Neuronal stem cell (in vitro differentiated cells): ENCODE results near the gene DPP6.

Experiments
- DNase-seq: peaks from one replicate; pipeline ENCODE4 v3.0.0-alpha.2; 2013; ENCODE audit warnings: low spot score
- H2AFZ ChIP-seq: one replicate; pipeline ENCODE4 v1.6.1; 2013; ENCODE audit warnings: mild to moderate bottlenecking, low read length, inconsistent platforms
- H2AK5ac ChIP-seq: 2 replicates; pipeline ENCODE4 v1.6.1; 2013; ENCODE audit warnings: low read depth, mild to moderate bottlenecking, inconsistent platforms, low read length, moderate library complexity, mixed read lengths
- H2BK120ac ChIP-seq: 2 replicates; pipeline ENCODE4 v1.6.1; 2013; ENCODE audit warnings: low read depth, mild to moderate bottlenecking, inconsistent platforms, low read length, moderate library complexity, mixed read lengths
- H2BK12ac ChIP-seq: one replicate; pipeline ENCODE4 v1.6.1; 2013; ENCODE audit warnings: low read length, inconsistent platforms
- H2BK15ac ChIP-seq: 2 replicates; pipeline ENCODE4 v1.6.1; 2013; ENCODE audit warnings: mild to moderate bottlenecking, low read length, inconsistent platforms, mixed read lengths
- H2BK5ac ChIP-seq: one replicate; pipeline ENCODE4 v1.6.1; 2013; ENCODE audit warnings: inconsistent platforms, mild to moderate bottlenecking, low read length, moderate library complexity
- H3K14ac ChIP-seq: one replicate; pipeline ENCODE4 v1.6.1; 2013; ENCODE audit warnings: low read length, inconsistent platforms
- H3K18ac ChIP-seq: 2 replicates; pipeline ENCODE4 v1.6.1; 2013; ENCODE audit warnings: low read length, inconsistent platforms
- H3K23ac ChIP-seq: 2 replicates; pipeline ENCODE4 v1.6.1; 2013; ENCODE audit warnings: low read depth, mild to moderate bottlenecking, mixed read lengths, low read length, inconsistent platforms; ENCODE audit not compliant: poor library complexity
- H3K27ac ChIP-seq: replicated peaks from 3 replicates; pipeline ENCODE4 v1.5.1; 2013; ENCODE audit warnings: low read length, inconsistent platforms
- H3K27me3 ChIP-seq, 3 experiments: 2 replicates each; pipeline ENCODE4 v1.6.1; 2013; ENCODE audit warnings: low read length in 3 of 3, mild to moderate bottlenecking in 2 of 3, inconsistent platforms in 1 of 3, low read depth in 1 of 3, mixed read lengths in 1 of 3, moderate library complexity in 1 of 3; ENCODE audit not compliant: control insufficient read depth in 3 of 3, insufficient read depth in 3 of 3
- H3K36me3 ChIP-seq, 2 donors: replicated peaks in 1 of 2; 2 replicates each; pipeline ENCODE4 v1.6.1; 2013; ENCODE audit warnings: low read length in 2 of 2; ENCODE audit not compliant: control insufficient read depth in 2 of 2, insufficient read depth in 2 of 2
- H3K4ac ChIP-seq: 2 replicates; pipeline ENCODE4 v1.6.1; 2013; ENCODE audit warnings: inconsistent platforms, mild to moderate bottlenecking, low read length, moderate library complexity
- H3K4me1 ChIP-seq, 2 donors: 1 replicate in 1 of 2; 2 replicates in 1 of 2; pipeline ENCODE4 v1.6.1; 2013; ENCODE audit warnings: low read length in 2 of 2, low read depth in 1 of 2; ENCODE audit not compliant: control insufficient read depth in 2 of 2, insufficient read depth in 1 of 2
- H3K4me2 ChIP-seq: one replicate; pipeline ENCODE4 v1.6.1; 2013; ENCODE audit warnings: mild to moderate bottlenecking, low read length, inconsistent platforms; ENCODE audit not compliant: insufficient read depth, poor library complexity, severe bottlenecking
- H3K4me3 ChIP-seq, 2 donors: 2 replicates each; pipeline ENCODE4 v1.5.1; 2013; ENCODE audit warnings: low read length in 2 of 2, mild to moderate bottlenecking in 2 of 2, inconsistent platforms in 1 of 2, moderate library complexity in 1 of 2
- H3K79me1 ChIP-seq: one replicate; pipeline ENCODE4 v1.6.1; 2013; ENCODE audit warnings: low read depth, mild to moderate bottlenecking, inconsistent platforms, low read length, moderate library complexity
- H3K9ac ChIP-seq: one replicate; pipeline ENCODE4 v1.6.1; 2013; ENCODE audit warnings: mild to moderate bottlenecking, low read depth, low read length, inconsistent platforms; ENCODE audit not compliant: poor library complexity
- H3K9me3 ChIP-seq, 2 donors: replicated peaks in 1 of 2; 2 replicates each; pipeline versions ENCODE3 to v1.6.1; 2013; ENCODE audit warnings: low read length in 2 of 2, mild to moderate bottlenecking in 2 of 2, inconsistent platforms in 1 of 2, low read depth in 1 of 2, mixed read lengths in 1 of 2, moderate library complexity in 1 of 2; ENCODE audit not compliant: control insufficient read depth in 2 of 2, insufficient read depth in 1 of 2
- H4K8ac ChIP-seq: one replicate; pipeline ENCODE4 v1.6.1; 2013; ENCODE audit warnings: low read depth, mild to moderate bottlenecking, inconsistent platforms, low read length, moderate library complexity
- H4K91ac ChIP-seq: one replicate; pipeline ENCODE4 v1.6.1; 2013; ENCODE audit warnings: low read length, low read depth, mild to moderate bottlenecking, inconsistent platforms; ENCODE audit not compliant: poor library complexity
- WGBS, 2 donors: extraction: QIAGEN DNeasy Blood & Tissue Kit; methylation state at CpG; one replicate each; pipeline ENCODE4 v1.1.7; 2013; ENCODE audit warnings: missing lambda C conversion rate in 2 of 2, mixed read lengths in 1 of 2; ENCODE audit not compliant: insufficient read length in 2 of 2, insufficient replicate concordance in 1 of 2; ENCODE audit errors: extremely low coverage in 2 of 2; 5-methylcytosine and 5-hydroxymethylcytosine counted together

Gene DPP6

DNA sequence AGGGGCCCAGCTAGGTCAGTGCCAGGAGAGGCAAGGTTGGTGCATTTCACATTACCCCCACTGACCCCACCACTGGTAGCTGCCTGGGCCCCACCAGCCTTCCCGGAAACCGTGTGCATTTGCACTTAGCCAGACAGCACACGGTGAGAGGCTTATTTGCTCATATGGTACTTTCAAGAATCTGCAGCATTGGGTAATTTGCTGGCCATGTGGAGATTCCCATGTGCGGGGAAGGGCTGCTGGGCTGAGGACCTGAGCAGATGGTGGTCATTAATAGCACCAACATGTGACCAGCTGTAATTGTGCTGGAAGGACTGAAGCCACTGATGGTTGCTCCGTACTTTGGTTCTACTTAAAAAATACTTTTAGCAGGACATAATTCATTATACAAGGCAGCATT is 323.8 kb downstream of the DPP6 start:
- Histone ChIP-seq H3K27ac (no peak overlapping the region), H2BK5ac (no peak overlapping the region), H4K8ac (no peak overlapping the region), H2BK12ac (no peak overlapping the region), H2BK15ac (no peak overlapping the region), H4K91ac (no peak overlapping the region), H3K36me3 (no peaks in the 10 kb centered on the region), H3K14ac (no peak overlapping the region), H3K9me3 (no peaks in the 10 kb centered on the region), H3K9ac (no peak overlapping the region), H3K79me1 (no peaks in the 10 kb centered on the region), H3K4ac (no peak overlapping the region), H2AK5ac (no peak overlapping the region), H2AFZ (no peak overlapping the region), H3K4me3 (no peak overlapping the region), H3K4me2 (no peak overlapping the region), H3K23ac (no peak overlapping the region), H2BK120ac (no peak overlapping the region), H3K18ac (no peak overlapping the region), H3K27me3 (no peaks in the 10 kb centered on the region), H3K4me1 (peaks cover 0 to 4% of the 10 kb centered on the region in 2 donors)
- no peak for DNase-seq
- WGBS, 2 donors = no CpG with 5 or more reads among the region's 5 CpGs

- no CpG with 5 or more reads among the region's 3 CpGs for whole genome bisulfite sequencing, 2 donors
- Histone ChIP-seq H3K23ac (no peak overlapping the region), H3K4me3 (no peak overlapping the region), H3K4me2 (no peak overlapping the region), H3K18ac (no peak overlapping the region), H2AFZ (no peak overlapping the region), H3K9ac (no peak overlapping the region), H2AK5ac (no peak overlapping the region), H2BK120ac (no peak overlapping the region), H4K8ac (no peak overlapping the region), H3K4me1 (peaks cover 0 to 3% of the 10 kb centered on the region in 2 donors), H3K27me3 (no peaks in the 10 kb centered on the region), H3K4ac (no peak overlapping the region), H2BK5ac (no peak overlapping the region), H3K27ac (no peak overlapping the region), H3K36me3 (no peaks in the 10 kb centered on the region), H2BK12ac (no peak overlapping the region), H3K14ac (no peak overlapping the region), H3K79me1 (no peaks in the 10 kb centered on the region), H4K91ac (no peak overlapping the region), H2BK15ac (no peak overlapping the region), H3K9me3 (no peaks in the 10 kb centered on the region)
- no peak for DNase-seq
These were observed 328.6 kb downstream of the DPP6 start for GRCh38 chr7:154380771-154381170.

DNA sequence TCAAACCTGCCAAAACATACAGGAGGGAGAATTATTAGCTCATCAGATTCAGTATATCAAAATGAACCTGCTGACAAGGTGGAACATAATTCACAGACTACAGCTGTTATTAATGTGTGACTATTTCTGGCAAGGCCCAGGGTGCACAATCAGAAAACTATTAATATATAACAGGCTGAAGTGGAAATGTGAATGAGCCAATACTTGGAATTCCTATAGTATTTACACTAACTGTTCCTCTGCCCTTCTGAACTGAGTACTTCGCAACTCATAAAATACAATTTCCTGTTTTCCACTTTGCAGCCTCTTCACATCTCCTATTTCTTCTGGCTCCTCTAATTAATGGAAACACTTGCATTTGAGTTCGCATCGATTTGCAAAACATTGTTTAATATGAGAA is 330.8 kb downstream of the DPP6 start:
- Histone ChIP-seq H3K27me3 (no peaks in the 10 kb centered on the region), H2BK12ac (no peak overlapping the region), H3K23ac (no peak overlapping the region), H3K4me2 (no peak overlapping the region), H3K9ac (no peak overlapping the region), H3K14ac (no peak overlapping the region), H3K4me1 (no peaks in the 10 kb centered on the region), H3K36me3 (no peaks in the 10 kb centered on the region), H4K8ac (no peak overlapping the region), H3K4ac (no peak overlapping the region), H3K18ac (no peak overlapping the region), H2AFZ (no peak overlapping the region), H3K27ac (no peak overlapping the region), H2BK5ac (no peak overlapping the region), H4K91ac (no peak overlapping the region), H3K79me1 (no peaks in the 10 kb centered on the region), H3K4me3 (no peak overlapping the region), H2BK120ac (no peak overlapping the region), H2AK5ac (no peak overlapping the region), H3K9me3 (no peaks in the 10 kb centered on the region), H2BK15ac (no peak overlapping the region)
- no peak for DNase-seq
- WGBS, 2 donors = no CpG with 5 or more reads among the region's 3 CpGs

DNA sequence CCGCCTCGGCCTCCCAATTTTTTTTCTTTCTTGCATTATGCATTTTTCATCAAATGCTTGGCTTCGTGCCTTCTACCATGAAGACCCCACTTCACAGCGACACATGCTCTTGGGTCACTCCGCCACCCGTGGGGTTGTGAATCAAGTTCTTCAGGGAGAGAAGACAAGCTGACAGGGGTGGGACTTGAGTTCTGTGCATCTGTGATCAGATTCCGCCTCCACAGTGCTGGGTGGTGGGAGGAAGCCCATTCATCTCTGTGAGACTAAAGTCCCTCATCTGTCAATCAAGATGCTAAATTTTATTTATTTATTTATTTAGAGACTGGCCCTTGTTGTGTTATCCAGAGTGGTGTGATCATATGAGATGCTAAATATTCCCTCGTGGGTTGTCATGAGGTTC is 333.0 kb downstream of the DPP6 start:
- Histone ChIP-seq H3K27ac (no peak overlapping the region), H4K91ac (no peak overlapping the region), H2BK5ac (no peak overlapping the region), H3K4me2 (no peak overlapping the region), H2BK12ac (no peak overlapping the region), H3K14ac (no peak overlapping the region), H3K27me3 (no peaks in the 10 kb centered on the region), H2AK5ac (no peak overlapping the region), H4K8ac (no peak overlapping the region), H3K9me3 (no peaks in the 10 kb centered on the region), H3K23ac (no peak overlapping the region), H3K18ac (no peak overlapping the region), H2AFZ (no peak overlapping the region), H3K4ac (no peak overlapping the region), H3K79me1 (no peaks in the 10 kb centered on the region), H3K4me3 (no peak overlapping the region), H3K4me1 (no peaks in the 10 kb centered on the region), H2BK120ac (no peak overlapping the region), H3K9ac (no peak overlapping the region), H3K36me3 (no peaks in the 10 kb centered on the region), H2BK15ac (no peak overlapping the region)
- no peak for DNase-seq
- WGBS, 2 donors = no CpG with 5 or more reads among the region's 8 CpGs
